ENCODE data around the gene APELA. TPM values are rescaled to one million over a fixed set of nuclear protein-coding genes. Genes with fewer than 3 reads are reported as not detected.

Gene APELA
- total and polyA plus RNA-seq, 2 of the 13 experiments (the other 11 are each of a cell fraction or from before 2014, with no cell fraction given), result not detected

GRCh38 chr4:164902608-164903007 is 25.6 kb downstream of the APELA start (continued):
- TF ChIP-seq ZNF704 (CRISPR knock-in tag; IDR thresholded peaks at IDR 0.05; ENCODE audit: borderline replicate concordance), result no peak

GRCh38 chr4:164904336-164904735 is 27.4 kb downstream of the APELA start:
- FAIRE-seq (no peak), DNase-seq (ENCODE audit: low spot score) (no peak), ATAC-seq (no peak)
- POLR2A ChIA-PET, result no interaction called here
- no peaks in the 10 kb centered on the region for H3K4me1 ChIP-seq (ENCODE audit: insufficient read depth, low read length)
- H3K79me2 ChIP-seq (ENCODE audit: insufficient read depth, low read length), result no peaks in the 10 kb centered on the region
- intact Hi-C loops (cut with micrococcal nuclease; ENCODE audit: unreplicated experiment) (no loop called here), in situ Hi-C loops (cut with HindIII; ENCODE audit: extremely low pct_ligation_motif_present, low pct_unique_long_range_greater_than_20kb) (no loop called here)
- no peak overlapping the region for H2AFZ ChIP-seq (ENCODE audit: low read length)
- CTCF ChIA-PET (ENCODE audit: low intra/inter-chr PET ratio, low total read pairs), result no interaction called here
- WGBS (ENCODE audit: low lambda C conversion rate), result 33% methylated on average over 5 of the region's 5 CpGs
- BruUV-seq (replicated peaks), result no TSS peak
- H4K20me1 ChIP-seq (ENCODE audit: insufficient read depth, low read length), result no peaks in the 10 kb centered on the region
- TF ChIP-seq NR2F1 (CRISPR knock-in tag; IDR thresholded peaks at IDR 0.05) (no peak), KAT8 (CRISPR knock-in tag; IDR thresholded peaks at IDR 0.05) (no peak), ZNF574 (CRISPR knock-in tag; IDR thresholded peaks at IDR 0.05) (no peak), HNRNPLL (IDR thresholded peaks at IDR 0.05; ENCODE audit: low read depth, low read length, poor library complexity, severe bottlenecking) (no peak), ZNF607 (CRISPR knock-in tag; IDR thresholded peaks at IDR 0.05; ENCODE audit: borderline replicate concordance) (no peak), YY1 (IDR thresholded peaks at IDR 0.05; ENCODE audit: insufficient read depth, insufficient replicate concordance, low read depth, low read length) (no peak), NR2C2 (CRISPR knock-in tag; IDR thresholded peaks at IDR 0.05; ENCODE audit: borderline replicate concordance) (no peak), ZSCAN29 (CRISPR knock-in tag; conservative IDR thresholded peaks at IDR 0.05) (no peak), ZNF639 (CRISPR knock-in tag; conservative IDR thresholded peaks at IDR 0.05) (no peak), ZNF609 (CRISPR knock-in tag; IDR thresholded peaks at IDR 0.05; ENCODE audit: borderline replicate concordance) (no peak), MEF2D (CRISPR knock-in tag; IDR thresholded peaks at IDR 0.05) (no peak), ZNF776 (CRISPR knock-in tag; IDR thresholded peaks at IDR 0.05) (no peak)
- H3K9me3 ChIP-seq (ENCODE audit: low read length), result no peaks in the 10 kb centered on the region
- H3K9ac ChIP-seq (ENCODE audit: insufficient read depth, low read depth, low read length), result no peak overlapping the region
- H3K36me3 ChIP-seq (replicated peaks in 1 of 2; ENCODE audit: control insufficient read depth in 1 of 2, insufficient read depth in 2 of 2, low read length in 2 of 2), result no peaks in the 10 kb centered on the region
- no peak overlapping the region for H3K27ac ChIP-seq (ENCODE audit: extremely low read length, insufficient read depth, low read length)
- H3K27me3 ChIP-seq (ENCODE audit: control insufficient read depth in 1 of 2, insufficient read depth in 2 of 2, low read length in 2 of 2), result no peaks in the 10 kb centered on the region; a peak in 1 of 5 replicates
- no peak overlapping the region for H3K4me3 ChIP-seq (replicated peaks in 1 of 3; ENCODE audit: insufficient read depth in 1 of 3, low read depth in 2 of 3, low read length in 3 of 3)
- H3K4me2 ChIP-seq (ENCODE audit: low read depth, low read length), result no peak overlapping the region

Measured in HepG2 (cell line).